Caco-2 (cell line): ENCODE results near the gene ZNF644. TPM values are rescaled to one million over a fixed set of nuclear protein-coding genes. Genes with fewer than 3 reads are reported as not detected.

Experiments
- BruUV-seq: library from RNA; stranded (reverse); fragments of 400-500 nt; replicated peaks from 2 replicates; lab custom pipeline; 2021; lab: Mats Ljungman, UMichigan
- CTCF ChIA-PET: fragments of 300-600 bp; sonication (Branson Sonifier 250); formaldehyde crosslinking; loops from one replicate; lab custom pipeline; 2022; ENCODE audit warnings: antibody characterized with exemption; lab: Charles Lee
- POLR2A ChIA-PET: fragments of 300-600 bp; sonication (Branson Sonifier 250); formaldehyde crosslinking; loops from one replicate; lab custom pipeline; 2022; ENCODE audit warnings: antibody characterized with exemption; lab: Charles Lee
- DNase-seq, 2 experiments: peaks; one replicate each; pipeline versions ENCODE4 v3.0.0 to v3.0.0-alpha.2; 2020 to 2022
- H3K27me3 ChIP-seq: replicated peaks from 2 replicates; pipeline ENCODE4 v1.6.0; 2011; ENCODE audit warnings: low read length; ENCODE audit not compliant: control insufficient read depth, insufficient read depth
- H3K36me3 ChIP-seq: 2 replicates; pipeline ENCODE4 v1.5.1; 2011; ENCODE audit warnings: low read length; ENCODE audit not compliant: control insufficient read depth, insufficient read depth
- H3K4me1 ChIP-seq: fragments of 250-450 bp; sonication (Bioruptor Pico); 2 replicates; pipeline ENCODE4 v1.5.1; 2020; ENCODE audit warnings: mild to moderate bottlenecking
- H3K4me3 ChIP-seq: 2 replicates; pipeline ENCODE4 v1.5.1; 2011; ENCODE audit warnings: low read depth, mild to moderate bottlenecking, control low read depth, low read length
- H3K9me3 ChIP-seq: fragments of 250-450 bp; sonication (Bioruptor Pico); 2 replicates; pipeline ENCODE4 v1.5.1; 2020; ENCODE audit warnings: mild to moderate bottlenecking, moderate library complexity
- H3K27ac Mint-ChIP-seq: one replicate; pipeline ENCODE4 v1.8.0; 2022; ENCODE audit warnings: mixed read lengths; ENCODE audit not compliant: unreplicated experiment
- H3K27me3 Mint-ChIP-seq: one replicate; pipeline ENCODE4 v1.8.0; 2022; ENCODE audit warnings: mixed read lengths; ENCODE audit not compliant: insufficient read depth, unreplicated experiment
- H3K36me3 Mint-ChIP-seq: one replicate; pipeline ENCODE4 v1.8.0; 2022; ENCODE audit warnings: mild to moderate bottlenecking, mixed read lengths; ENCODE audit not compliant: insufficient read depth, unreplicated experiment
- H3K4me1 Mint-ChIP-seq: one replicate; pipeline ENCODE4 v1.8.0; 2022; ENCODE audit warnings: low read depth, mixed read lengths; ENCODE audit not compliant: unreplicated experiment
- H3K4me3 Mint-ChIP-seq: one replicate; pipeline ENCODE4 v1.8.0; 2022; ENCODE audit warnings: mild to moderate bottlenecking, moderate library complexity, mixed read lengths; ENCODE audit not compliant: unreplicated experiment
- H3K9me3 Mint-ChIP-seq: one replicate; pipeline ENCODE4 v1.8.0; 2022; ENCODE audit warnings: mixed read lengths; ENCODE audit not compliant: unreplicated experiment
- CTCF ChIP-seq, 2 experiments: fragments of 200-600 bp in 1 of 2; IDR thresholded peaks; 1 replicate in 1 of 2; 2 replicates in 1 of 2; pipeline versions ENCODE4 v1.5.1 to v1.8.0; 2011 to 2022; ENCODE audit warnings: antibody characterized with exemption in 1 of 2, control low read depth in 1 of 2, inconsistent platforms in 1 of 2, low read depth in 1 of 2, low read length in 1 of 2, mild to moderate bottlenecking in 1 of 2, moderate library complexity in 1 of 2; ENCODE audit not compliant: insufficient read depth in 1 of 2, severe bottlenecking in 1 of 2, unreplicated experiment in 1 of 2
- intact Hi-C: fragments of 100-400 bp; cut with micrococcal nuclease; formaldehyde crosslinking; loops from one replicate; pipeline ENCODE4 v1.10.0; 2022; ENCODE audit not compliant: unreplicated experiment
- total RNA-seq: library from RNA; stranded (reverse); gene quantifications from 2 replicates; pipeline ENCODE4 v1.2.3, GENCODE V29; 2022

Gene ZNF644
- total RNA-seq, 1 experiment from 2014 or later, result 32.5 TPM

- Histone ChIP-seq H3K9me3 (no peaks in the 10 kb centered on the region), H3K4me3 (no peak overlapping the region), H3K4me1 (peaks cover 24% of the 10 kb centered on the region), H3K36me3 (no peaks in the 10 kb centered on the region), H3K27me3 (no peaks in the 10 kb centered on the region)
- no peak for DNase-seq
- Mint-ChIP-seq H3K36me3 (peaks cover 16% of the 10 kb centered on the region), H3K4me3 (no peak overlapping the region), H3K4me1 (peaks cover 22% of the 10 kb centered on the region), H3K9me3 (no peaks in the 10 kb centered on the region), H3K27me3 (no peaks in the 10 kb centered on the region), H3K27ac (no peak overlapping the region)
- BruUV-seq, result no TSS peak
- ChIA-PET POLR2A (no interaction called here), CTCF (no interaction called here)
- TF ChIP-seq CTCF (IDR thresholded peaks at IDR 0.05; ENCODE audit: insufficient read depth in 1 of 2, low read depth in 1 of 2, low read length in 1 of 2, severe bottlenecking in 1 of 2, unreplicated experiment in 1 of 2), result no peak
- intact Hi-C loops, result no loop called here
Observed at GRCh38 chr1:91015358-91015780, 6.5 kb downstream of the ZNF644 start.

GRCh38 chr1:91014475-91014874 is 7.4 kb downstream of the ZNF644 start:
- H3K27me3 Mint-ChIP-seq, result no peaks in the 10 kb centered on the region
- no TSS peak for BruUV-seq
- H3K27me3 ChIP-seq, result no peaks in the 10 kb centered on the region
- intact Hi-C loops, result no loop called here
- DNase-seq, result no peak
- H3K9me3 ChIP-seq, result no peaks in the 10 kb centered on the region
- H3K4me1 ChIP-seq, result peaks cover 21% of the 10 kb centered on the region
- H3K36me3 Mint-ChIP-seq, result peaks cover 21% of the 10 kb centered on the region
- H3K36me3 ChIP-seq, result no peaks in the 10 kb centered on the region
- ChIA-PET POLR2A (no interaction called here), CTCF (interaction anchor here (0.5 kb wide), 1 partner anchor 16 kb away, joined by 3 read pairs; no protein-coding TSS in a partner anchor)
- no peak overlapping the region for H3K27ac Mint-ChIP-seq
- H3K4me1 Mint-ChIP-seq, result peaks cover 29% of the 10 kb centered on the region
- no peak for TF ChIP-seq CTCF (IDR thresholded peaks at IDR 0.05; ENCODE audit: insufficient read depth in 1 of 2, low read depth in 1 of 2, low read length in 1 of 2, severe bottlenecking in 1 of 2, unreplicated experiment in 1 of 2)
- no peak overlapping the region for H3K4me3 ChIP-seq
- H3K4me3 Mint-ChIP-seq, result no peak overlapping the region
- no peaks in the 10 kb centered on the region for H3K9me3 Mint-ChIP-seq

GRCh38 chr1:91013302-91013701 is 8.5 kb downstream of the ZNF644 start:
- Histone ChIP-seq H3K36me3 (no peaks in the 10 kb centered on the region), H3K4me3 (no peak overlapping the region), H3K9me3 (no peaks in the 10 kb centered on the region), H3K27me3 (no peaks in the 10 kb centered on the region), H3K4me1 (peaks cover 21% of the 10 kb centered on the region)
- no peak for TF ChIP-seq CTCF (IDR thresholded peaks at IDR 0.05; ENCODE audit: insufficient read depth in 1 of 2, low read depth in 1 of 2, low read length in 1 of 2, severe bottlenecking in 1 of 2, unreplicated experiment in 1 of 2)
- H3K4me1 Mint-ChIP-seq, result peaks cover 29% of the 10 kb centered on the region
- H3K27me3 Mint-ChIP-seq, result no peaks in the 10 kb centered on the region
- POLR2A ChIA-PET, result no interaction called here
- peaks cover 20% of the 10 kb centered on the region for H3K36me3 Mint-ChIP-seq
- H3K9me3 Mint-ChIP-seq, result no peaks in the 10 kb centered on the region
- H3K4me3 Mint-ChIP-seq, result no peak overlapping the region
- CTCF ChIA-PET, result no interaction called here
- no peak for DNase-seq
- BruUV-seq, result no TSS peak
- intact Hi-C loops, result no loop called here
- H3K27ac Mint-ChIP-seq, result no peak overlapping the region
